ENCODE data around the gene BATF.

The BATF gene

GRCh38 chr14:75520852-75521251, 1.4 kb upstream of the BATF start:
- TF ChIP-seq CTCF (IDR thresholded peaks at IDR 0.05; ENCODE audit: low read depth, low read length) = no peak
- no peak overlapping the region for H3K4me3 ChIP-seq (replicated peaks in 1 of 2; ENCODE audit: low read depth in 2 of 2, low read length in 2 of 2)
- no peak for DNase-seq (ENCODE audit: low read depth in 2 of 2)

- H3K4me3 ChIP-seq (replicated peaks in 1 of 2; ENCODE audit: low read depth in 2 of 2, low read length in 2 of 2) = no peak overlapping the region
- TF ChIP-seq CTCF (IDR thresholded peaks at IDR 0.05; ENCODE audit: low read depth, low read length) = no peak
- no peak for DNase-seq (ENCODE audit: low read depth in 2 of 2)
Observed at GRCh38 chr14:75521415-75522199, 662 bp upstream of the BATF start.

GRCh38 chr14:75522983-75523318, 682 bp downstream of the BATF start:
- TF ChIP-seq CTCF (IDR thresholded peaks at IDR 0.05; ENCODE audit: low read depth, low read length) = no peak
- DNase-seq (ENCODE audit: low read depth in 2 of 2) = no peak
- peak overlapping the region in 1 of 2 donors; percentile 41 for H3K4me3 ChIP-seq (replicated peaks in 1 of 2; ENCODE audit: low read depth in 2 of 2, low read length in 2 of 2)

GRCh38 chr14:75523771-75524171, 1.5 kb downstream of the BATF start:
- TF ChIP-seq CTCF (IDR thresholded peaks at IDR 0.05; ENCODE audit: low read depth, low read length) = no peak
- no peak overlapping the region for H3K4me3 ChIP-seq (replicated peaks in 1 of 2; ENCODE audit: low read depth in 2 of 2, low read length in 2 of 2)
- DNase-seq (ENCODE audit: low read depth in 2 of 2) = peak; percentile 47 to 62

GRCh38 chr14:75525969-75526368, 3.7 kb downstream of the BATF start:
- TF ChIP-seq CTCF (IDR thresholded peaks at IDR 0.05; ENCODE audit: low read depth, low read length) = no peak
- DNase-seq (ENCODE audit: low read depth in 2 of 2) = no peak
- H3K4me3 ChIP-seq (replicated peaks in 1 of 2; ENCODE audit: low read depth in 2 of 2, low read length in 2 of 2) = no peak overlapping the region

GRCh38 chr14:75527449-75528163, 5.3 kb downstream of the BATF start:
- H3K4me3 ChIP-seq (replicated peaks in 1 of 2; ENCODE audit: low read depth in 2 of 2, low read length in 2 of 2) = no peak overlapping the region
- no peak for DNase-seq (ENCODE audit: low read depth in 2 of 2)
- TF ChIP-seq CTCF (IDR thresholded peaks at IDR 0.05; ENCODE audit: low read depth, low read length) = no peak
